ENCODE data around the gene MCOLN3. TPM values are rescaled to one million over a fixed set of nuclear protein-coding genes. Genes with fewer than 3 reads are reported as not detected.

The MCOLN3 gene
- total and polyA plus RNA-seq, 2 experiments from 2014 or later, result 3.5 to 4.4 TPM

- no peak overlapping the region for H3K4me2 ChIP-seq
- DNase-seq (ENCODE audit: low spot score) (no peak), ATAC-seq (no peak)
- TF ChIP-seq STAT1 (IDR thresholded peaks at IDR 0.05; ENCODE audit: unreplicated experiment) (no peak), EZH2 (IDR thresholded peaks at IDR 0.05; ENCODE audit: low read depth, unreplicated experiment) (no peak), JUNB (IDR thresholded peaks at IDR 0.05; ENCODE audit: unreplicated experiment) (no peak), CREB1 (CRISPR knock-in tag; IDR thresholded peaks at IDR 0.05; ENCODE audit: low read depth) (no peak), ZNF114 (CRISPR knock-in tag; IDR thresholded peaks at IDR 0.05) (no peak), NANOG (IDR thresholded peaks at IDR 0.05; ENCODE audit: borderline replicate concordance) (no peak), ETS1 (IDR thresholded peaks at IDR 0.05) (no peak), ZNF331 (CRISPR knock-in tag; IDR thresholded peaks at IDR 0.05; ENCODE audit: low read depth) (no peak), ZNF462 (CRISPR knock-in tag; IDR thresholded peaks at IDR 0.05) (no peak)
- H3K27ac ChIP-seq (ENCODE audit: low read depth), result no peak overlapping the region
- H3K27me3 ChIP-seq (ENCODE audit: insufficient read depth), result no peaks in the 10 kb centered on the region
- H3K9me3 Mint-ChIP-seq, result no peaks in the 10 kb centered on the region
- no peak overlapping the region for H2AFZ ChIP-seq
- H4K20me1 ChIP-seq (replicated peaks; ENCODE audit: insufficient read depth), result no peaks in the 10 kb centered on the region
- no peak overlapping the region for H3K27ac Mint-ChIP-seq
- no peaks in the 10 kb centered on the region for H3K36me3 ChIP-seq (ENCODE audit: insufficient read depth)
- no peaks in the 10 kb centered on the region for H3K4me1 ChIP-seq (ENCODE audit: insufficient read depth)
- no peak overlapping the region for H3K4me3 ChIP-seq
- H3K4me3 Mint-ChIP-seq, result no peak overlapping the region
- no peaks in the 10 kb centered on the region for H3F3A ChIP-seq (replicated peaks; ENCODE audit: low read depth)
- no peaks in the 10 kb centered on the region for H3K9me2 ChIP-seq (ENCODE audit: insufficient read depth)
- H3K79me2 ChIP-seq (replicated peaks; ENCODE audit: insufficient read depth), result no peaks in the 10 kb centered on the region
- H3K27me3 Mint-ChIP-seq (ENCODE audit: insufficient read depth, low read depth, poor library complexity), result no peaks in the 10 kb centered on the region
- H3K4me1 Mint-ChIP-seq, result no peaks in the 10 kb centered on the region
- no peaks in the 10 kb centered on the region for H3K36me3 Mint-ChIP-seq (ENCODE audit: low read depth)
Measured at GRCh38 chr1:85025940-85026339, 22.4 kb downstream of the MCOLN3 start.
